ENCODE data around the gene ACTR10.

DNA sequence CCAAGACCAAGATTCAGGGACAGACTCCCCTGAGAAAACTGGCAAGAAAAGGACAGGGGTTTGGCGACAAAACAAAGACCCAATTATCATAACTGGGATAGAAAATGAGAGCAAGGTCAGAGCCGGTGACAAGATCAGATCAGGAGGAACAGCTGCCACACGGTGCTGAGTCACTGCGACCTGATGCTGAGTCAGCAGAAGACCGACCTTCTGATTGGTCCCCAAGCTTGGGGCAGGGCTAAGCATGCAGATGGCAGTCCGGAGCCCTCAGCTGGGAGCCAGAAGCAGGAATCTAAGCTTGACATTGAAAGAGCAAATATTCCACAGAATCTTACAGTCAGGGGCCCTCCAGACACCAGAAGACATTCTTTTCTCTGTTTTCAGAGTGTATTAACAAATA is 28.9 kb upstream of the ACTR10 start:
- TF ChIP-seq CTCF (IDR thresholded peaks at IDR 0.05) (no peak), POLR2A (IDR thresholded peaks at IDR 0.05) (no peak)
